Panc1 (cell line): ENCODE results near the gene OR10A3. TPM values are rescaled to one million over a fixed set of nuclear protein-coding genes. Genes with fewer than 3 reads are reported as not detected.

ENCODE experiments used
- ATAC-seq: fragments of 200-7000 bp; cut with Tn5 transposase; 2 replicates; pipeline ENCODE4 v1.9.1; 2020; ENCODE audit warnings: mild to moderate bottlenecking, moderate library complexity
- BruUV-seq: library from RNA; stranded (reverse); fragments of 400-500 nt; replicated peaks from 2 replicates; lab custom pipeline; 2021; lab: Mats Ljungman, UMichigan
- CTCF ChIA-PET: fragments of 300-600 bp; sonication (Branson Sonifier 250); formaldehyde crosslinking; loops from one replicate; lab custom pipeline; 2022; ENCODE audit warnings: antibody characterized with exemption; lab: Charles Lee
- POLR2A ChIA-PET: fragments of 300-600 bp; sonication (Branson Sonifier 250); formaldehyde crosslinking; loops from one replicate; lab custom pipeline; 2022; ENCODE audit warnings: antibody characterized with exemption; lab: Charles Lee
- DNase-seq: peaks from one replicate; pipeline ENCODE4 v3.0.0-alpha.2; 2010; ENCODE audit warnings: low read depth, low spot score
- H3K27ac ChIP-seq: 2 replicates; pipeline ENCODE4 v1.5.1; 2011; ENCODE audit warnings: mild to moderate bottlenecking, low read length, inconsistent platforms
- H3K27me3 ChIP-seq: fragments of 200-500 bp; sonication (Bioruptor generic); 2 replicates; pipeline ENCODE4 v1.6.0; 2014; ENCODE audit warnings: low read length, inconsistent platforms; ENCODE audit not compliant: control insufficient read depth, insufficient read depth
- H3K36me3 ChIP-seq: fragments of 200-500 bp; sonication (Bioruptor generic); 2 replicates; pipeline ENCODE4 v1.5.1; 2014; ENCODE audit warnings: inconsistent platforms, mild to moderate bottlenecking, low read length, moderate library complexity; ENCODE audit not compliant: control insufficient read depth, insufficient read depth
- H3K4me1 ChIP-seq: 2 replicates; pipeline ENCODE4 v1.5.1; 2011; ENCODE audit warnings: inconsistent platforms, mild to moderate bottlenecking, low read length, moderate library complexity; ENCODE audit not compliant: control insufficient read depth, insufficient read depth
- H3K4me3 ChIP-seq, 2 experiments: 2 replicates each; pipeline ENCODE4 v1.5.1; 2011 to 2012; ENCODE audit warnings: low read depth in 2 of 2, low read length in 2 of 2, mild to moderate bottlenecking in 2 of 2, inconsistent platforms in 1 of 2, moderate library complexity in 1 of 2
- H3K9me3 ChIP-seq: fragments of 200-500 bp; sonication (Bioruptor generic); 2 replicates; pipeline ENCODE4 v1.5.1; 2014; ENCODE audit warnings: low read depth, mild to moderate bottlenecking, inconsistent platforms, low read length, moderate library complexity; ENCODE audit not compliant: control insufficient read depth, insufficient read depth
- CTCF ChIP-seq: fragments of 450-650 bp; IDR thresholded peaks from 2 replicates; pipeline ENCODE4 v1.5.1; 2017; ENCODE audit warnings: mild to moderate bottlenecking
- POLR2AphosphoS5 ChIP-seq: IDR thresholded peaks from 2 replicates; pipeline ENCODE4 v1.6.1; 2012; ENCODE audit warnings: mild to moderate bottlenecking, low read depth, low read length, moderate library complexity
- REST ChIP-seq, 2 experiments: IDR thresholded peaks; 2 replicates each; pipeline ENCODE4 v1.6.1; 2011 to 2012; ENCODE audit warnings: low read depth in 2 of 2, control low read depth in 1 of 2, low read length in 1 of 2, mild to moderate bottlenecking in 1 of 2, moderate library complexity in 1 of 2; ENCODE audit not compliant: insufficient read depth in 1 of 2
- SIN3A ChIP-seq: IDR thresholded peaks from 2 replicates; pipeline ENCODE4 v1.6.1; 2012; ENCODE audit warnings: low read depth, mild to moderate bottlenecking, low read length, moderate library complexity, borderline replicate concordance; ENCODE audit not compliant: insufficient read depth
- TCF7L2 ChIP-seq: IDR thresholded peaks from 2 replicates; pipeline ENCODE4 v1.6.1; 2011; ENCODE audit warnings: mild to moderate bottlenecking, low read depth, low read length, inconsistent platforms
- in situ Hi-C: cut with HindIII; loops from 2 replicates; pipeline ENCODE4 v1.10.0; 2016; ENCODE audit warnings: low sequenced_read_pairs, low pct_unique_long_range_greater_than_20kb
- intact Hi-C: fragments of 100-400 bp; cut with micrococcal nuclease; formaldehyde crosslinking; loops from one replicate; pipeline ENCODE4 v1.10.0; 2022; ENCODE audit not compliant: unreplicated experiment
- total RNA-seq: library from RNA; stranded (reverse); gene quantifications from one replicate; pipeline ENCODE4 v1.2.1, GENCODE V29; 2021; ENCODE audit not compliant: unreplicated experiment

The OR10A3 gene
- total RNA-seq, 1 experiment from 2014 or later, result not detected

GRCh38 chr11:7910286-7910788 lies 31.2 kb downstream of the OR10A3 start:
- Histone ChIP-seq H3K27me3 (no peaks in the 10 kb centered on the region), H3K4me1 (no peaks in the 10 kb centered on the region), H3K9me3 (no peaks in the 10 kb centered on the region), H3K36me3 (no peaks in the 10 kb centered on the region), H3K4me3 (no peak overlapping the region), H3K27ac (no peak overlapping the region)
- DNase-seq (no peak), ATAC-seq (no peak)
- BruUV-seq, result no TSS peak
- POLR2A ChIA-PET, result no interaction called here
- TF ChIP-seq SIN3A (no peak), POLR2AphosphoS5 (no peak), REST (IDR thresholded peaks at IDR 0.05; ENCODE audit: insufficient read depth in 1 of 2, low read depth in 2 of 2, low read length in 1 of 2) (no peak), CTCF (no peak), TCF7L2 (no peak)
- in situ Hi-C loops (no loop called here), intact Hi-C loops (no loop called here)
- CTCF ChIA-PET, result no interaction called here

GRCh38 chr11:7909585-7910285 lies 31.8 kb downstream of the OR10A3 start:
- in situ Hi-C loops (no loop called here), intact Hi-C loops (no loop called here)
- POLR2A ChIA-PET, result interaction anchor here (0.6 kb wide), 1 partner anchor 25 kb away, joined by 4 read pairs; no protein-coding TSS in a partner anchor
- H3K4me1 ChIP-seq, result no peaks in the 10 kb centered on the region
- H3K4me3 ChIP-seq, result no peak overlapping the region
- no peaks in the 10 kb centered on the region for H3K9me3 ChIP-seq
- H3K27me3 ChIP-seq, result no peaks in the 10 kb centered on the region
- DNase-seq, result no peak
- no peak overlapping the region for H3K27ac ChIP-seq
- no peaks in the 10 kb centered on the region for H3K36me3 ChIP-seq
- ATAC-seq, result no peak
- BruUV-seq, result no TSS peak
- CTCF ChIA-PET, result no interaction called here
- TF ChIP-seq REST (IDR thresholded peaks at IDR 0.05; ENCODE audit: insufficient read depth in 1 of 2, low read depth in 2 of 2, low read length in 1 of 2) (no peak), CTCF (no peak), POLR2AphosphoS5 (no peak), SIN3A (no peak), TCF7L2 (no peak)
